ENCODE measurements around the gene SUMO1.

DNA sequence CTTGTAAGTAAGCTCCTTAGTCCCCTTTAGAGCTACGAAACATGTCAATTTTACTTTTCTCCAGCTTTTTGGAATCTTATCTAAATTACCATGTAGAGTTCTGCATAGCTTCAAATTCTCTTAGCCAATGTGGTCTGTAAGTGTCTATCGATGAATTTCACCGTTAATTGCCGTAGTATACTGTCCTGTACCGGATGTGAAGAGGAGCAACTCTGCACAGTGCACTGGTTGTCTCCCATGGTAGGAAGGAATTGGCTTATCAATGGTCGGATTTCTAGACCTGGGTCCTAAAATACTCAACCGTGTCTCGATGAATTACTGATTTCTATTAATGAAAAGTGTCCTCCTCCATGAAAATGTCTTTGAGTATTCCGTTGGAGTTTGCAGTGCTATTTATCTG, 29.1 kb upstream of the SUMO1 start:
- TF ChIP-seq EZH2 (IDR thresholded peaks at IDR 0.05; ENCODE audit: insufficient read depth, low read length) = no peak
- TF ChIP-seq, protein P1, sequence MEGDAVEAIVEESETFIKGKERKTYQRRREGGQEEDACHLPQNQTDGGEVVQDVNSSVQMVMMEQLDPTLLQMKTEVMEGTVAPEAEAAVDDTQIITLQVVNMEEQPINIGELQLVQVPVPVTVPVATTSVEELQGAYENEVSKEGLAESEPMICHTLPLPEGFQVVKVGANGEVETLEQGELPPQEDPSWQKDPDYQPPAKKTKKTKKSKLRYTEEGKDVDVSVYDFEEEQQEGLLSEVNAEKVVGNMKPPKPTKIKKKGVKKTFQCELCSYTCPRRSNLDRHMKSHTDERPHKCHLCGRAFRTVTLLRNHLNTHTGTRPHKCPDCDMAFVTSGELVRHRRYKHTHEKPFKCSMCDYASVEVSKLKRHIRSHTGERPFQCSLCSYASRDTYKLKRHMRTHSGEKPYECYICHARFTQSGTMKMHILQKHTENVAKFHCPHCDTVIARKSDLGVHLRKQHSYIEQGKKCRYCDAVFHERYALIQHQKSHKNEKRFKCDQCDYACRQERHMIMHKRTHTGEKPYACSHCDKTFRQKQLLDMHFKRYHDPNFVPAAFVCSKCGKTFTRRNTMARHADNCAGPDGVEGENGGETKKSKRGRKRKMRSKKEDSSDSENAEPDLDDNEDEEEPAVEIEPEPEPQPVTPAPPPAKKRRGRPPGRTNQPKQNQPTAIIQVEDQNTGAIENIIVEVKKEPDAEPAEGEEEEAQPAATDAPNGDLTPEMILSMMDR (IDR thresholded peaks at IDR 0.05; ENCODE audit: insufficient read depth, low read depth, low read length) = no peak

Data from astrocyte (in vitro differentiated cells and primary cell).